Heart left ventricle (tissue), 16 donors: Measurements from ENCODE around the gene FOSL2. TPM values are rescaled to one million over a fixed set of nuclear protein-coding genes. Genes with fewer than 3 reads are reported as not detected.

Source experiments
- ATAC-seq, 4 donors: fragments of 200-7000 bp; cut with Tn5 transposase; one replicate each; pipeline ENCODE4 v1.9.1; 2020 to 2022; ENCODE audit warnings: moderate library complexity in 4 of 4, mild to moderate bottlenecking in 3 of 4, moderate number of reproducible peaks in 1 of 4
- DNase-seq, 5 donors: peaks; one replicate each; pipeline ENCODE4 v3.0.0-alpha.2; 2020
- H3K27ac ChIP-seq, 12 donors: fragments of 200-600 bp; sonication (generic) in 4 of 12; one replicate each; pipeline versions ENCODE4 v1.5.0 to v1.8.0; 2016 to 2022; ENCODE audit warnings: mild to moderate bottlenecking in 2 of 12
- H3K27me3 ChIP-seq, 9 donors: fragments of 200-600 bp; sonication (generic) in 2 of 9; one replicate each; pipeline versions ENCODE4 v1.5.1 to v1.8.0; 2016 to 2022; ENCODE audit warnings: mild to moderate bottlenecking in 3 of 9
- H3K36me3 ChIP-seq, 9 donors: fragments of 200-600 bp; sonication (generic) in 2 of 9; one replicate each; pipeline versions ENCODE4 v1.5.0 to v1.8.0; 2018 to 2022; ENCODE audit warnings: mild to moderate bottlenecking in 2 of 9
- H3K4me1 ChIP-seq, 12 donors: fragments of 200-600 bp; sonication (generic) in 4 of 12; one replicate each; pipeline versions ENCODE4 v1.5.0 to v1.8.0; 2016 to 2022; ENCODE audit warnings: mild to moderate bottlenecking in 3 of 12
- H3K4me3 ChIP-seq, 12 donors: fragments of 200-600 bp; sonication (generic) in 4 of 12; one replicate each; pipeline versions ENCODE4 v1.5.0 to v1.8.0; 2017 to 2022; ENCODE audit warnings: mild to moderate bottlenecking in 9 of 12, moderate library complexity in 4 of 12
- H3K9me3 ChIP-seq, 12 donors: fragments of 200-600 bp; sonication (generic) in 4 of 12; one replicate each; pipeline versions ENCODE4 v1.5.0 to v1.8.0; 2016 to 2022; ENCODE audit warnings: mild to moderate bottlenecking in 1 of 12
- CTCF ChIP-seq, 12 donors: fragments of 200-600 bp; sonication (generic) in 4 of 12; IDR thresholded peaks; one replicate each; pipeline versions ENCODE4 v1.5.0 to v1.8.0; 2018 to 2022; ENCODE audit warnings: antibody characterized with exemption in 12 of 12, mild to moderate bottlenecking in 5 of 12
- POLR2A ChIP-seq, 2 donors: fragments of 450-650 bp; IDR thresholded peaks; one replicate each; pipeline ENCODE4 v1.6.1; 2017; ENCODE audit warnings: antibody characterized with exemption in 2 of 2, mild to moderate bottlenecking in 2 of 2, moderate library complexity in 2 of 2
- WGBS, 4 donors: extraction: QIAGEN DNeasy Blood & Tissue Kit in 2 of 4; methylation state at CpG; one replicate each; pipeline versions ENCODE4 v1.1.5 to v1.1.7; 2013 to 2018; 5-methylcytosine and 5-hydroxymethylcytosine counted together
- intact Hi-C, 10 donors: fragments of 100-400 bp; cut with DNase I; formaldehyde crosslinking; loops; one replicate each; pipeline versions ENCODE4 v1.11.1 to v1.14.2; 2022
- polyA plus RNA-seq, 2 donors: library from polyadenylated mRNA; stranded (reverse); fragments of 200-250 nt; gene quantifications; one replicate each; pipeline ENCODE4 v1.2.3, GENCODE V29; 2013
- total RNA-seq, 9 donors: library from RNA; depleted of rRNA in 2 of 9; stranded (reverse); fragments of >200 nt in 2 of 9; fragmentation: NEBNext Ultra II Directional in 3 of 9; extraction: Animal tissue kit (Norgen Biotek cat#: 25700) in 3 of 9; gene quantifications; one replicate each; pipeline versions ENCODE4 v1.1.0 to v1.2.4, GENCODE V29; 2016 to 2023
- donor health status: ischemic (EF 13 %, LVEDD 7.1; RV severe dilation, severe dysfunction).
- donor health status: healthy with polysubstance abuse.
- donor health status: DM: no; HTN: yes; CAD: no.
- donor health status: DM: no; HTN: no; CAD: no.
- donor health status: ischemic (EF 25% LVEDD 6.9; RV normal size, moderate dysfunction).
- donor health status: ischemic (EF 25% LVEDD 5.7; RV mildly dilated, moderate dysfunction).
- donor health status: healthy.
- donor health status: DM: yes; HTN: yes; CAD: no.
- donor health status: ischemic (EF 35%, LVEDD 5.7; RV mildly dilated, moderate dysfunction).
- donor health status: nonischemic (EF 11% LVEDD 7.7; RV severe dilation, severe dysfunction).
- donor health status: DM: yes; HTN: yes; CAD: no.
- donor health status: PGD.
- donor health status: ischemic (EF 29% LVEDD 5.4; RV normal size, mild dysfunction).
- donor health status: nonischemic (EF 23%, LVEDD 6.1; RV moderate dilation, normal function).

Gene FOSL2
- total and polyA plus RNA-seq, 11 donors, result 15.2 to 144 (median 50.2) TPM

GRCh38 chr2:28413152-28413898 is 20.7 kb downstream of the FOSL2 start:
- peak in 3 of 5 donors; percentile 46 to 68 (median 57) for DNase-seq
- peak in 3 of 4 donors; percentile 50 to 58 (median 57) for ATAC-seq

GRCh38 chr2:28413899-28414295 is 21.2 kb downstream of the FOSL2 start:
- H3K27ac ChIP-seq, result peak overlapping the region in 8 of 12 donors; percentile 24 to 59 (median 50)
- H3K4me3 ChIP-seq, result no peak overlapping the region
- no peaks in the 10 kb centered on the region for H3K27me3 ChIP-seq
- H3K4me1 ChIP-seq, result peaks cover 0 to 65% (median 28%) of the 10 kb centered on the region in 12 donors
- WGBS, 4 donors, result 60 to 61% (median 60%) methylated on average over 6 to 7 of the region's 7 CpGs
- peaks cover 6 to 91% (median 70%) of the 10 kb centered on the region in 9 donors for H3K36me3 ChIP-seq
- no peaks in the 10 kb centered on the region for H3K9me3 ChIP-seq
- intact Hi-C loops, result no loop called here
- TF ChIP-seq POLR2A (IDR thresholded peaks at IDR 0.05) (no peak), CTCF (IDR thresholded peaks at IDR 0.05) (no peak)
- DNase-seq (no peak), ATAC-seq (peak in 3 of 4 donors; percentile 7 to 15 (median 11))

More at GRCh38 chr2:28413152-28413898, 20.7 kb downstream of the FOSL2 start:
- no peaks in the 10 kb centered on the region for H3K9me3 ChIP-seq
- peaks cover 0 to 71% (median 29%) of the 10 kb centered on the region in 12 donors for H3K4me1 ChIP-seq
- 74 to 80% (median 76%) methylated on average over 9 to 20 of the region's 20 CpGs for WGBS, 4 donors
- no peaks in the 10 kb centered on the region for H3K27me3 ChIP-seq
- intact Hi-C loops, result no loop called here
- TF ChIP-seq POLR2A (IDR thresholded peaks at IDR 0.05) (no peak), CTCF (IDR thresholded peaks at IDR 0.05) (peak in 6 of 12 donors; percentile 12 to 32 (median 20))
- H3K4me3 ChIP-seq, result no peak overlapping the region
- peak overlapping the region in 10 of 12 donors; percentile 2 to 59 (median 46) for H3K27ac ChIP-seq
- peaks cover 9 to 94% (median 76%) of the 10 kb centered on the region in 9 donors for H3K36me3 ChIP-seq

- TF ChIP-seq CTCF (IDR thresholded peaks at IDR 0.05) (no peak), POLR2A (IDR thresholded peaks at IDR 0.05) (no peak)
- ATAC-seq (peak in 2 of 4 donors; percentile 9 to 12), DNase-seq (no peak)
- no peak overlapping the region for H3K4me3 ChIP-seq
- H3K9me3 ChIP-seq, result no peaks in the 10 kb centered on the region
- no peaks in the 10 kb centered on the region for H3K27me3 ChIP-seq
- H3K36me3 ChIP-seq, result peaks cover 6 to 88% (median 64%) of the 10 kb centered on the region in 9 donors
- H3K4me1 ChIP-seq, result peaks cover 0 to 58% (median 28%) of the 10 kb centered on the region in 12 donors
- intact Hi-C loops, result no loop called here
- peak overlapping the region in 8 of 12 donors; percentile 6 to 55 (median 38) for H3K27ac ChIP-seq
- WGBS, 4 donors, result 41 to 48% (median 44%) methylated on average over 5 of the region's 5 CpGs
Observed at GRCh38 chr2:28414583-28414982, 21.9 kb downstream of the FOSL2 start.

- Histone ChIP-seq H3K9me3 (no peaks in the 10 kb centered on the region), H3K36me3 (peaks cover 6 to 84% (median 59%) of the 10 kb centered on the region in 9 donors), H3K4me3 (no peak overlapping the region), H3K27ac (peak overlapping the region in 7 of 12 donors; percentile 6 to 54 (median 31)), H3K4me1 (peaks cover 0 to 54% (median 26%) of the 10 kb centered on the region in 12 donors), H3K27me3 (no peaks in the 10 kb centered on the region)
- TF ChIP-seq CTCF (IDR thresholded peaks at IDR 0.05) (no peak), POLR2A (IDR thresholded peaks at IDR 0.05) (no peak)
- DNase-seq, result no peak
- WGBS, 4 donors, result 55 to 69% (median 61%) methylated on average over 13 of the region's 13 CpGs
- intact Hi-C loops, result no loop called here
- ATAC-seq, result peak in 2 of 4 donors; percentile 6 to 23
Observed at GRCh38 chr2:28415010-28415409, 22.4 kb downstream of the FOSL2 start.
